WTC11 (cell line): ENCODE measurements around the gene ZNF747. TPM values are rescaled to one million over a fixed set of nuclear protein-coding genes. Genes with fewer than 3 reads are reported as not detected.

ENCODE experiments used
- ATAC-seq: fragments of 200-7000 bp; cut with Tn5 transposase; 2 replicates; pipeline ENCODE4 v1.10.0; 2021; ENCODE audit warnings: mild to moderate bottlenecking, moderate library complexity
- CTCF ChIA-PET: fragments of 300-600 bp; sonication (Branson Sonifier 250); formaldehyde crosslinking; loops from one replicate; lab custom pipeline; 2021; ENCODE audit warnings: antibody characterized with exemption; lab: Charles Lee
- POLR2A ChIA-PET: fragments of 350-600 bp; sonication (Branson Sonifier 250); formaldehyde crosslinking; loops from one replicate; lab custom pipeline; 2021; ENCODE audit warnings: antibody characterized with exemption; lab: Charles Lee
- DNase-seq: peaks from one replicate; pipeline ENCODE4 v3.0.0; 2021; ENCODE audit warnings: low spot score
- H3K27ac Mint-ChIP-seq: 2 replicates; pipeline ENCODE4 v1.8.0; 2021; ENCODE audit warnings: mixed read lengths
- H3K27me3 Mint-ChIP-seq: 2 replicates; pipeline ENCODE4 v1.8.0; 2021; ENCODE audit warnings: low read depth, mild to moderate bottlenecking, moderate library complexity, mixed read lengths
- H3K36me3 Mint-ChIP-seq: 2 replicates; pipeline ENCODE4 v1.8.0; 2021; ENCODE audit warnings: mixed read lengths
- H3K4me1 Mint-ChIP-seq: 2 replicates; pipeline ENCODE4 v1.8.0; 2022; ENCODE audit warnings: mixed read lengths
- H3K4me3 Mint-ChIP-seq: 2 replicates; pipeline ENCODE4 v1.8.0; 2021; ENCODE audit warnings: mild to moderate bottlenecking, moderate library complexity, mixed read lengths
- H3K9me3 Mint-ChIP-seq: 2 replicates; pipeline ENCODE4 v1.8.0; 2021; ENCODE audit warnings: mixed read lengths
- FOXP1 ChIP-seq: sonication (generic); formaldehyde crosslinking; IDR thresholded peaks from 2 replicates; pipeline ENCODE4 v1.8.0; 2022; ENCODE audit warnings: missing genetic modification reagents, mild to moderate bottlenecking, moderate library complexity, borderline replicate concordance
- GABPB1 ChIP-seq: sonication (generic); formaldehyde crosslinking; IDR thresholded peaks from 2 replicates; pipeline ENCODE4 v1.8.1; 2023; ENCODE audit warnings: mild to moderate bottlenecking, missing genetic modification reagents
- MXD4 ChIP-seq: fragments of 250-450 bp; sonication (Bioruptor Pico); IDR thresholded peaks from 2 replicates; pipeline ENCODE4 v1.8.0; 2021; ENCODE audit warnings: mild to moderate bottlenecking, moderate library complexity, borderline replicate concordance
- PRRX2 ChIP-seq: fragments of 250-450 bp; sonication (Bioruptor Pico); IDR thresholded peaks from 2 replicates; pipeline ENCODE4 v1.8.0; 2021; ENCODE audit warnings: mild to moderate bottlenecking
- RELA ChIP-seq: sonication (generic); formaldehyde crosslinking; IDR thresholded peaks from 2 replicates; pipeline ENCODE4 v1.8.1; 2022; ENCODE audit warnings: missing genetic modification reagents, mild to moderate bottlenecking, borderline replicate concordance
- RORB ChIP-seq: fragments of 250-450 bp; sonication (Bioruptor Pico); IDR thresholded peaks from 2 replicates; pipeline ENCODE4 v1.9.0; 2021; ENCODE audit warnings: mild to moderate bottlenecking
- SMAD4 ChIP-seq: sonication (generic); formaldehyde crosslinking; IDR thresholded peaks from 2 replicates; pipeline ENCODE4 v1.8.0; 2022; ENCODE audit warnings: mild to moderate bottlenecking, missing genetic modification reagents
- ZBTB21 ChIP-seq: sonication (generic); formaldehyde crosslinking; IDR thresholded peaks from 2 replicates; pipeline ENCODE4 v1.8.1; 2023; ENCODE audit warnings: mild to moderate bottlenecking, missing genetic modification reagents, borderline replicate concordance
- total RNA-seq: library from RNA; stranded (reverse); gene quantifications from 3 replicates; pipeline ENCODE4 v1.2.3, GENCODE V29; 2021
- TF ChIP-seq, protein P1 (sequence below): sonication (generic); formaldehyde crosslinking; IDR thresholded peaks from 2 replicates; pipeline ENCODE4 v1.8.1; 2023; ENCODE audit warnings: mild to moderate bottlenecking, moderate library complexity, missing genetic modification reagents
- TF ChIP-seq, protein P2 (sequence below): sonication (generic); formaldehyde crosslinking; IDR thresholded peaks from 2 replicates; pipeline ENCODE4 v1.8.0; 2022; ENCODE audit warnings: mild to moderate bottlenecking, missing genetic modification reagents
- TF ChIP-seq, protein P3 (sequence below): sonication (generic); formaldehyde crosslinking; IDR thresholded peaks from 2 replicates; pipeline ENCODE4 v1.8.1; 2023; ENCODE audit warnings: mild to moderate bottlenecking, missing genetic modification reagents
- TF ChIP-seq, protein P4 (sequence below): fragments of 250-450 bp; sonication (Bioruptor Pico); IDR thresholded peaks from 2 replicates; pipeline ENCODE4 v1.8.0; 2021; ENCODE audit warnings: mild to moderate bottlenecking

Gene ZNF747
- total RNA-seq, 1 experiment from 2014 or later = 11.3 TPM

DNA sequence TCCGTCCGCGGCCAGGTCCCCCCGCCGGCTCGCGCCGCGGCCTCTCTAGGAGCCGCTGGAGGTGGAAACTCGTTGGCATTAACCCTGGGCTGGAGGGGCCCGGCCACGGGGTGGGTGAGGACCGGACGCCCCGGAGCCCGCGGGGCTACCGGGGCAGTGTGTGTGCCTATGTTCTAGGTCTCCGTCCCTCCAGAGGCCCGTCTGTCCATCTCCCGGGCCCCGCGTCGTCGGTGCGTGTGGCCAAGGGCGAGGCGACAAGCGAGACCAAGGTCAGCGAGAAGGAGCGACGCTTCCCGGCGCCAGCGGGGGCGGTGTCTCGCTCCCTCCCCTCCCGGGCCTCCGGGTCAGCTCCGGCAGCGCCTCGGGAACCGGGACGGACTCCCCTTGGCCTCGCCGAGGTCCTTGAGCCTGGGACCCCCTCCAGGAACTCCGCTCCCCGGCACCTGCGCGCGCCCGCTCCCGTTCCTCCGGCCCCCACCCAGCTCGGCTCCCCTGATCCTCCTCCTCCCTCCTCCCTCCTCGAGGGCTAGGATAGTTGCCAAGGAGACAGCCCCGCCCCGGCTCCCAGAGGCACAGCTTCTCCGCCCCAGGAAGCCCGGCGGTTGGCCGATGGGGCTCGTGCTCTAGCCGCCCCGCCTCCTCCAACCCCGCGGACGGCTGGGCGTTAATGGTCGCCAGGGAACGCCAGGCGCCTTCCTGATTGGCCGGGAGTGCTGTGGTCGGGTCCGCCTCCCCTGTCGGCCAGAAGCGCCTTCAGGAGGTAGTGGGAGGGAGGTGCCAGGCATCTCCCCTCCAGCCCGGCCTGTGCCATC is 7.6 kb downstream of the ZNF747 start (continued):
- TF ChIP-seq, protein P1, sequence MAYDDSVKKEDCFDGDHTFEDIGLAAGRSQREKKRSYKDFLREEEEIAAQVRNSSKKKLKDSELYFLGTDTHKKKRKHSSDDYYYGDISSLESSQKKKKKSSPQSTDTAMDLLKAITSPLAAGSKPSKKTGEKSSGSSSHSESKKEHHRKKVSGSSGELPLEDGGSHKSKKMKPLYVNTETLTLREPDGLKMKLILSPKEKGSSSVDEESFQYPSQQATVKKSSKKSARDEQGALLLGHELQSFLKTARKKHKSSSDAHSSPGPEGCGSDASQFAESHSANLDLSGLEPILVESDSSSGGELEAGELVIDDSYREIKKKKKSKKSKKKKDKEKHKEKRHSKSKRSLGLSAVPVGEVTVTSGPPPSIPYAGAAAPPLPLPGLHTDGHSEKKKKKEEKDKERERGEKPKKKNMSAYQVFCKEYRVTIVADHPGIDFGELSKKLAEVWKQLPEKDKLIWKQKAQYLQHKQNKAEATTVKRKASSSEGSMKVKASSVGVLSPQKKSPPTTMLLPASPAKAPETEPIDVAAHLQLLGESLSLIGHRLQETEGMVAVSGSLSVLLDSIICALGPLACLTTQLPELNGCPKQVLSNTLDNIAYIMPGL (CRISPR knock-in tag) = peak; percentile 70; the same call in 1 of the 2 replicates
- TF ChIP-seq PRRX2 (CRISPR knock-in tag) = no peak
- TF ChIP-seq, all 79 proteins: peak for 14

DNA sequence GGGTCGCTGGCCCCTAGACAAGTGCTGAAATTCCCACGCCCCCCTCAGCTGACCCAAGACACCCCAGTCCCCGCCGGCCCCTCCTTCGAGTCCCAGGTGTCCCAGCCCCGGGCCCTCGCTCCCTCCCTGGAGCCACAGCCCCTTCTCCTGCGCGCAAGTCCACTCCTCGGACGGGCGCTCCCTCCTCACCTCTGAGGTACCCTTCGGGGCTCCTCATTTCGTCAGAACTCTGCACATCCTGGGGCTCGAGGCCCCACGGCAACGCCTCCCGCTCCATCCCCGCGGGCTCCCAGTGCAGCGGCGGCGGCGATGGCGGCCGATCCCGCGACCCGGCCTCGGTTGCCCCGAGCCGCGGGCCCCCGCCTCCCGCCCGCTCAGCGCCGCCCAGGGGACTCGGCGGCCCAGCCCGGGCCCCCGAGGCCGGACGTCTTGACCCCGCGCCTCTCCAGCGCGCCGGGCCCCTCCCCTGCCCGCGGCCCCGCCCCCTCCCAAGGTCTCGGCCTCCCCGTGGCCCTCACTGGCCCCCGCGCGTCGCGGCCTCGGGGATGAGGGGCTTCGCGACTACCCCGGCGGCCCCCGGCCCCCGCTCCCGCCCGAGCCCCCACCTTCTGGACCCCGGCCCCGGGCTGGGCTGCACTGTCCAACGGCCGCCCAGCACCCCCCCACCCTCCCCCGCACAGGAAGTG is 8.4 kb downstream of the ZNF747 start, which contains the start of gene ZNF768:
ZNF768 (minus strand) TSS at position 430 of the 686 bp plus-strand sequence; CDS start at position 277, 153 bp downstream.
- DNase-seq (peak; percentile 77), ATAC-seq (peak; percentile 11)
- H3K27ac Mint-ChIP-seq = peak within 1 kb of the TSS; percentile 84; the same call in 1 of the 2 replicates
- 0 out of 2 replicates have a peak, but pooled peaks cover 7% of the 10 kb centered on the region for H3K36me3 Mint-ChIP-seq
- no peaks in the 10 kb centered on the region for H3K27me3 Mint-ChIP-seq
- TF ChIP-seq ZBTB21 (CRISPR knock-in tag) = no peak
- peak; percentile 40; the same call in 1 of the 2 replicates for TF ChIP-seq GABPB1 (CRISPR knock-in tag)
- TF ChIP-seq RELA (CRISPR knock-in tag) = 0 out of 2 replicates have a peak, but pooled peaks have one; percentile 3
- TF ChIP-seq, protein P2, sequence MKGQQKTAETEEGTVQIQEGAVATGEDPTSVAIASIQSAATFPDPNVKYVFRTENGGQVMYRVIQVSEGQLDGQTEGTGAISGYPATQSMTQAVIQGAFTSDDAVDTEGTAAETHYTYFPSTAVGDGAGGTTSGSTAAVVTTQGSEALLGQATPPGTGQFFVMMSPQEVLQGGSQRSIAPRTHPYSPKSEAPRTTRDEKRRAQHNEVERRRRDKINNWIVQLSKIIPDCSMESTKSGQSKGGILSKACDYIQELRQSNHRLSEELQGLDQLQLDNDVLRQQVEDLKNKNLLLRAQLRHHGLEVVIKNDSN (CRISPR knock-in tag) = peak; percentile 22; the same call in 1 of the 2 replicates
- H3K4me1 Mint-ChIP-seq = peaks cover 16% of the 10 kb centered on the region
- POLR2A ChIA-PET = interaction anchor here (1.0 to 1.1 kb wide), 5 partner anchors 9 to 649 kb away, joined by 3 to 9 read pairs (median 3); partner anchors contain the start of gene ZNF764
- peak within 1 kb of the TSS; percentile 73 for H3K4me3 Mint-ChIP-seq
- no peaks in the 10 kb centered on the region for H3K9me3 Mint-ChIP-seq
- CTCF ChIA-PET = interaction anchor here (0.7 to 3.5 kb wide), 5 partner anchors 9 to 96 kb away, joined by 3 to 20 read pairs (median 12); partner anchors contain the start of gene DCTPP1

DNA sequence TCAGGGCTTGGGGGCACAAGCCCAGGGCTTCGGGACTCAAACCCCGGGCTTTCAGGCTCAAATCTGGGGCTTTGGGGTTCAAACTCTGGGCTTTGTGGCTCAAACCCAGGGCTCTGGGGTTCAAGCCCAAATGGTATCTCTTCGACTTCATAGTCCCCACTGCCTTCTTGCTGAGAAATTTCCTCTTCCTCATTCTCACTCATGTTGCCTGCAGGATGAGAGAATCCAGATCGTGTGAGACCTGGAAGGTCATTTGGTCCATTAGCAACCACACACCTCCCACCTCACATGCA is 8.9 kb downstream of the ZNF747 start:
- H3K4me1 Mint-ChIP-seq = peaks cover 16% of the 10 kb centered on the region
- H3K27ac Mint-ChIP-seq = peak overlapping the region; percentile 67; the same call in 1 of the 2 replicates
- TF ChIP-seq MXD4 = no peak
- TF ChIP-seq, protein P3, sequence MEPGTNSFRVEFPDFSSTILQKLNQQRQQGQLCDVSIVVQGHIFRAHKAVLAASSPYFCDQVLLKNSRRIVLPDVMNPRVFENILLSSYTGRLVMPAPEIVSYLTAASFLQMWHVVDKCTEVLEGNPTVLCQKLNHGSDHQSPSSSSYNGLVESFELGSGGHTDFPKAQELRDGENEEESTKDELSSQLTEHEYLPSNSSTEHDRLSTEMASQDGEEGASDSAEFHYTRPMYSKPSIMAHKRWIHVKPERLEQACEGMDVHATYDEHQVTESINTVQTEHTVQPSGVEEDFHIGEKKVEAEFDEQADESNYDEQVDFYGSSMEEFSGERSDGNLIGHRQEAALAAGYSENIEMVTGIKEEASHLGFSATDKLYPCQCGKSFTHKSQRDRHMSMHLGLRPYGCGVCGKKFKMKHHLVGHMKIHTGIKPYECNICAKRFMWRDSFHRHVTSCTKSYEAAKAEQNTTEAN = peak; percentile 22; the same call in 1 of the 2 replicates
- 0 out of 2 replicates have a peak, but pooled peaks cover 4% of the 10 kb centered on the region for H3K36me3 Mint-ChIP-seq
- DNase-seq = no peak
- H3K9me3 Mint-ChIP-seq = no peaks in the 10 kb centered on the region
- H3K4me3 Mint-ChIP-seq = peak overlapping the region; percentile 73
- ChIA-PET CTCF (interaction anchor here (1.0 to 2.2 kb wide), 2 partner anchors 90 to 96 kb away, joined by 3 to 12 read pairs; partner anchors contain the start of gene DCTPP1), POLR2A (no interaction called here)
- H3K27me3 Mint-ChIP-seq = no peaks in the 10 kb centered on the region
- ATAC-seq = no peak

DNA sequence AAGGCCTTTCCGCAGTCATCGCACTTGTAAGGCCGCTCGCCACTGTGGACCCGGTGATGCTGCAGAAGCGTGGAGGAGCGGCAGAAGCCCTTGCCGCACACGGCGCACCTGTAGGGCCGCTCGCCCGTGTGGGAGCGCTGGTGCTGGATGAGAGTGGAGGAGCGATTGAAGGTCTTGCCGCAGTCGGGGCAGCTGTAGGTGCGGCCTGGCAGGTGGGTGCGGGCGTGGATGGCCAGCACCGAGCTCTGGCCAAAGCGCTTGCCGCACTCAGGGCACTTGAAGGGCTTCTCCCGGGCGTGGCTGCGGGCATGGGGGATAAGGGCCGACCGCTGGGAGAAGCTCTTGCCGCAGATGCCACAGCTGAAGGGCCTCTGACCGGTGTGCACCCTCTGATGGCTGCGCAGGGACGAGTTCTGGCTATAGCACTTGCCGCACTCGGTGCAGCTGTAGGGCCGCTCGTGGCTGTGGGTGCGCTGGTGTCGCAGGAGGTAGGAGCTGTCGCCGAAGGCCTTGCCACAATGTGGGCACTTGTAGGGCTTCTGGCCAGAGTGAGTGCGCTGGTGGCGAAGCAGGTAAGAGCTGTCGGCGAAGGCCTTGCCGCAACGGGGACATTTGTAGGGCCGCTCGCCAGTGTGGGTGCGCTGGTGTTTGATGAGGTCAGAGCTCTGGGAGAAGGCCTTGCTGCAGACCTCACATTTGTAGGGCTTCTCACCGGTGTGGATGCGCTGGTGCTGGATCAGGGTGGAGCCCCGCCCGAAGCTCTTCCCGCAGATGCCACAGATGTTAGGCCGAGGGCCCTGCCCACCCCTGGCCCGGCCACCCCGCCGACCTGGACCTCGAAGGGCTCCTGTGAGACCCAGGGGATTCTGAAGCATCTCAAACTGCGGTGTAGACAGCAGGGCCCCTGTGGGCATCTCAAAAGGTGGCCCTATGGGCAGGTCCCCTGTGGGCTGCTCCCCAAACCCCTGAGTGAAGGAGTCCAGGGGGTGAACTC is 9.8 kb downstream of the ZNF747 start:
- H3K36me3 Mint-ChIP-seq = 0 out of 2 replicates have a peak, but pooled peaks cover 4% of the 10 kb centered on the region
- no peak overlapping the region for H3K27ac Mint-ChIP-seq
- DNase-seq (no peak), ATAC-seq (no peak)
- H3K4me1 Mint-ChIP-seq = peaks cover 16% of the 10 kb centered on the region
- ChIA-PET POLR2A (interaction anchor here (1.0 kb wide), 1 partner anchor 47 kb away, joined by 3 read pairs; the partner anchor contains the start of gene ZNF688), CTCF (interaction anchor here (1.0 to 2.2 kb wide), 3 partner anchors 11 to 95 kb away, joined by 3 to 12 read pairs (median 6); partner anchors contain the start of gene DCTPP1)
- no peaks in the 10 kb centered on the region for H3K27me3 Mint-ChIP-seq
- peak overlapping the region; percentile 16; the same call in 1 of the 2 replicates for H3K4me3 Mint-ChIP-seq
- no peaks in the 10 kb centered on the region for H3K9me3 Mint-ChIP-seq
- TF ChIP-seq, protein P3 = no peak
- no peak for TF ChIP-seq RORB
- TF ChIP-seq, protein P4, sequence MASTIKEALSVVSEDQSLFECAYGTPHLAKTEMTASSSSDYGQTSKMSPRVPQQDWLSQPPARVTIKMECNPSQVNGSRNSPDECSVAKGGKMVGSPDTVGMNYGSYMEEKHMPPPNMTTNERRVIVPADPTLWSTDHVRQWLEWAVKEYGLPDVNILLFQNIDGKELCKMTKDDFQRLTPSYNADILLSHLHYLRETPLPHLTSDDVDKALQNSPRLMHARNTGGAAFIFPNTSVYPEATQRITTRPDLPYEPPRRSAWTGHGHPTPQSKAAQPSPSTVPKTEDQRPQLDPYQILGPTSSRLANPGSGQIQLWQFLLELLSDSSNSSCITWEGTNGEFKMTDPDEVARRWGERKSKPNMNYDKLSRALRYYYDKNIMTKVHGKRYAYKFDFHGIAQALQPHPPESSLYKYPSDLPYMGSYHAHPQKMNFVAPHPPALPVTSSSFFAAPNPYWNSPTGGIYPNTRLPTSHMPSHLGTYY (CRISPR knock-in tag) = no peak
- TF ChIP-seq FOXP1 (CRISPR knock-in tag) = no peak
- TF ChIP-seq GABPB1 (CRISPR knock-in tag) = no peak
- no peak for TF ChIP-seq SMAD4
